Measurements from ENCODE around the gene SLC39A2.
"Not testable (repeated sequence)": the region's sequence is repeated elsewhere in the genome, so short reads cannot be mapped to it uniquely, and the experiment has no call there.

SLC39A2 gene

GRCh38 chr14:21026274-21026987, 27.3 kb downstream of the SLC39A2 start:
- DNase-seq = no peak

- no peak for DNase-seq
Observed at GRCh38 chr14:21026988-21027315, 27.9 kb downstream of the SLC39A2 start.

GRCh38 chr14:21029917-21030316, 30.8 kb downstream of the SLC39A2 start, which contains the start of gene TPPP2:
Gene TPPP2, plus strand, starts transcription at chr14:21030217. Its CDS starts 365 bp downstream, at chr14:21030582.
- no peak for DNase-seq

GRCh38 chr14:21030531-21030930, 31.4 kb downstream of the SLC39A2 start:
- no peak for DNase-seq

GRCh38 chr14:21032326-21033132, 33.4 kb downstream of the SLC39A2 start:
- no peak for DNase-seq

- no peak for DNase-seq
Observed at GRCh38 chr14:21033133-21033698, 34.1 kb downstream of the SLC39A2 start.

GRCh38 chr14:21034707-21035106, 35.6 kb downstream of the SLC39A2 start, which contains the start of gene RNASE13:
Gene RNASE13, minus strand, starts transcription at chr14:21034807. Its CDS starts 519 bp downstream, at chr14:21034288.
- DNase-seq = no peak

- no peak for DNase-seq
Observed at GRCh38 chr14:21036751-21037150, 37.7 kb downstream of the SLC39A2 start.

GRCh38 chr14:21037156-21037555, 38.1 kb downstream of the SLC39A2 start:
- DNase-seq = no peak

- no peak for DNase-seq
Observed at GRCh38 chr14:21038441-21039422, 39.6 kb downstream of the SLC39A2 start.

GRCh38 chr14:21039585-21040369, 40.7 kb downstream of the SLC39A2 start:
- DNase-seq = no peak

- DNase-seq = no peak
Observed at GRCh38 chr14:21040370-21040925, 41.4 kb downstream of the SLC39A2 start.

GRCh38 chr14:21040941-21041340, 41.8 kb downstream of the SLC39A2 start:
- DNase-seq = not testable (repeated sequence)

GRCh38 chr14:21041676-21042433, 42.8 kb downstream of the SLC39A2 start, which contains the start of gene RNASE7:
Gene RNASE7, plus strand, starts transcription at chr14:21042362. Its CDS starts 631 bp downstream, at chr14:21042993.
- no peak for DNase-seq

GRCh38 chr14:21042918-21043317, 43.8 kb downstream of the SLC39A2 start:
- DNase-seq = no peak

- DNase-seq = no peak
Observed at GRCh38 chr14:21043387-21043973, 44.4 kb downstream of the SLC39A2 start.

- DNase-seq = no peak
Observed at GRCh38 chr14:21043974-21044618, 45.0 kb downstream of the SLC39A2 start.

- no peak for DNase-seq
Observed at GRCh38 chr14:21047378-21047781, 48.3 kb downstream of the SLC39A2 start.

GRCh38 chr14:21048638-21049037, 49.5 kb downstream of the SLC39A2 start:
- DNase-seq = no peak
